Measurements from ENCODE around the gene LAMC3. TPM values are rescaled to one million over a fixed set of nuclear protein-coding genes. Genes with fewer than 3 reads are reported as not detected.
A peak's percentile ranks its signal among the peaks of the same experiment; 100 is the strongest.
"Not testable (repeated sequence)": the region's sequence is repeated elsewhere in the genome, so short reads cannot be mapped to it uniquely, and the experiment has no call there.

The LAMC3 gene
- total and polyA plus RNA-seq, 5 donors from 2014 or later, result 0.37 to 1.2 (median 0.66) TPM

DNA sequence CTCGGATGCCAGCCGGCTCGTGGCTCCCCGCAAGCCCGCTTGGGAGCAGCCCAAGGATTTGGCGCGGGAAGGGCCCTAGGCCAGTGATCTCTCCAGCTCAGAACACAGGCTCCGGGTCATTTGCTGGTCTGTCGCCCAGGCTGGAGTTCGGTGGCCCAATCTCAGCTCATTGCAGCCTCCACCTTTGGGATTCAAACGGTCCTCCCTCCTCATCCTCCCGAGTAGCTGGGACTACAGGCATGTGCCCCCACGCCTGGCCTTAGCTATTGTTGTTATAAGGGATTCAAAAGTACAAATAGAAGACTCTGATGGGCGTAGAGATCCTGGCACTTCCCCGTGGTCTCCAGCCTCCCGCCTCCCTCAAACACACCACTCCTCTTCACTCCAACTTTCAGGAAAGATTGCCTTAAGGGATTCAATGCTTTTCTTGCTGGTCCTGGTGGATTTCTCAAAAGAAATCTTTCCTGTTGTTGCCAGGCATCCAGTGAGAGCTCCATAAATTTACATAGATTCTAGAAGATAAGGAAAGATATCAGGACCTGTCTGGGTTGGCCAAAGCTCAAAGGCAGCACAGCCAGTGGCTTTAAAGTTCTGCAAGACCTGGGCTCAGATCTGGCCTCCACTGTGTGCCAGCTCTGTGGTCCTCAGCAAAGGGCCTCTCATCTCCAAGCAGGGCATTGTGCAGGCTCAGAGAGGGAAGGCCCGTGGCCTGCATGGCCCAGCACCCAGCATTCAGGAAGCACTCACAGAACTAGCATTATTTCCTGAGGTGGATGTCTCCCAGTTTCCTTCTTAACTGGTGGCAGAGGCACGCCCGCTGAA is 88.4 kb downstream of the LAMC3 start:
- H3K4me3 ChIP-seq (ENCODE audit: low read depth, low read length), result no peak overlapping the region

DNA sequence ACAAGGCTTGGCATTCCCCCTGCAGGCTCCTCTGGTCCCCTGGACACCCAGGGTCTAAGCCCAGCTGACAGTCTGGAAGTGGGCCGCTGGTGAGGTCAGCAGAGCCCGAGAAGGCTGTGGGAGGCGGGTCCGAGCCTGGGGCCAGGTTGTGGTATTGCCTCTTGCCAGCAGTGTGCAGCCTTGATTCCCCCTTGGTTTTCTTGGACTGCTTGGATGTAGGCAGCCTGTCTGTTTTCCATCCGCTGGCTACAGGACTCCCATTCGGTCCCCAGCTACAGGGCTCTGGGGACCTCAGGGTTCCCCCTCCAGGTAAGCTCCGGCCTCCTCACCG is 88.9 kb downstream of the LAMC3 start:
- no peak overlapping the region for H3K4me3 ChIP-seq (ENCODE audit: low read depth, low read length)
- Mint-ChIP-seq H3K4me1 (peaks cover 0 to 16% (median 6%) of the 10 kb centered on the region in 4 donors), H3K9me3 (no peaks in the 10 kb centered on the region), H3K36me3 (no peaks in the 10 kb centered on the region), H3K4me3 (no peak overlapping the region), H3K27ac (no peak overlapping the region), H3K27me3 (peaks cover 41% of the 10 kb centered on the region)
- no peaks in the 10 kb centered on the region for H3K36me3 ChIP-seq (ENCODE audit: control insufficient read depth, insufficient read depth, low read length)
- H3K4me1 ChIP-seq (ENCODE audit: control insufficient read depth, insufficient read depth, low read length, poor library complexity, severe bottlenecking), result peaks cover 5% of the 10 kb centered on the region
- H3K27me3 ChIP-seq (ENCODE audit: control insufficient read depth, insufficient read depth, low read length), result peaks cover 11% of the 10 kb centered on the region
- ATAC-seq (ENCODE audit: low read depth in 2 of 2), result no peak
- DNase-seq, result no peak
- H3K9me3 ChIP-seq (ENCODE audit: control insufficient read depth in 2 of 2, low read length in 2 of 2), result no peaks in the 10 kb centered on the region
- H3K27ac ChIP-seq (ENCODE audit: insufficient read depth, low read length, poor library complexity, severe bottlenecking), result no peak overlapping the region

More for the DNA sequence above, 88.4 kb downstream of the LAMC3 start:
- Histone ChIP-seq H3K36me3 (ENCODE audit: control insufficient read depth, insufficient read depth, low read length) (no peaks in the 10 kb centered on the region), H3K27me3 (ENCODE audit: control insufficient read depth, insufficient read depth, low read length) (peaks cover 11% of the 10 kb centered on the region), H3K9me3 (ENCODE audit: control insufficient read depth in 2 of 2, low read length in 2 of 2) (no peaks in the 10 kb centered on the region), H3K4me1 (ENCODE audit: control insufficient read depth, insufficient read depth, low read length, poor library complexity, severe bottlenecking) (peaks cover 5% of the 10 kb centered on the region), H3K27ac (ENCODE audit: insufficient read depth, low read length, poor library complexity, severe bottlenecking) (no peak overlapping the region)
- Mint-ChIP-seq H3K4me3 (peak overlapping the region in 2 of 4 donors; percentile 37 to 74), H3K4me1 (peaks cover 0 to 16% (median 6%) of the 10 kb centered on the region in 4 donors), H3K36me3 (no peaks in the 10 kb centered on the region), H3K9me3 (no peaks in the 10 kb centered on the region), H3K27ac (no peak overlapping the region), H3K27me3 (peaks cover 40% of the 10 kb centered on the region)
- no peak for DNase-seq
- ATAC-seq (ENCODE audit: low read depth in 2 of 2), result no peak

DNA sequence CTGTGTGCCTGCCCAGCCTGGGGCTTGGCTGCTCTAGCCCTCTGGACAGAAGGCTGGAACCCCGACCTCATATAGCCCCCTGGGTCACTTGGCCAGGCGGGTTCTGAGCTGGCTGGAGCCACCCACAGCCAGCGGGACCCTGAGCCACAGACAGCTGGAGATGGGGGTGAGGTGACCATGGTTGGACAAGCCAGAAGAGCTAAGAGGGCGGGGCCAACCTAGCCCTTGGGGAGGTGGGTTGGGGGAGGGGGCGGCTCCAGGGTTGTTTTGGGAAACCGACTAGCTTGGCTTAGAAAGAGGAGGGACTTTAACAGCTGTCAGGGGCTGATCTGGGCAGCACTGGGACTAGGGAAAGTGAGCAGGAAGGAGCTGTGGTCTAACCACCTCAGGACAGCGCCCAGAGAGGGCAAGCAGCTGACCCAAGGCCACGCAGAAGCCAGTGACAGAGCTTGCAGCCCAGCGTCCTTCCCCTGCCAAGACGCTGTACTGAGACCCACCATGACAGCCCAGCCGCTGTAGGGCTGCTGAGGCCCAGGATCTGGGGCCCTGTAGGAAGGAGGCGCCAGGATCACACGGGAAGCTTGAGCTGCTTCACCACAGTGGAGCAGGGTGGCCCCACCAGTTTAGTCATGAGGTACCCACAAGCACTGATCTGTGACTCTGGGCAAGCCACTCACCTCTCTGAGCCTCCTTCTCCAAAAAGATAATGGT is 89.6 kb downstream of the LAMC3 start:
- no peak for DNase-seq
- H3K36me3 ChIP-seq (ENCODE audit: control insufficient read depth, insufficient read depth, low read length), result no peaks in the 10 kb centered on the region
- no peaks in the 10 kb centered on the region for H3K9me3 Mint-ChIP-seq

DNA sequence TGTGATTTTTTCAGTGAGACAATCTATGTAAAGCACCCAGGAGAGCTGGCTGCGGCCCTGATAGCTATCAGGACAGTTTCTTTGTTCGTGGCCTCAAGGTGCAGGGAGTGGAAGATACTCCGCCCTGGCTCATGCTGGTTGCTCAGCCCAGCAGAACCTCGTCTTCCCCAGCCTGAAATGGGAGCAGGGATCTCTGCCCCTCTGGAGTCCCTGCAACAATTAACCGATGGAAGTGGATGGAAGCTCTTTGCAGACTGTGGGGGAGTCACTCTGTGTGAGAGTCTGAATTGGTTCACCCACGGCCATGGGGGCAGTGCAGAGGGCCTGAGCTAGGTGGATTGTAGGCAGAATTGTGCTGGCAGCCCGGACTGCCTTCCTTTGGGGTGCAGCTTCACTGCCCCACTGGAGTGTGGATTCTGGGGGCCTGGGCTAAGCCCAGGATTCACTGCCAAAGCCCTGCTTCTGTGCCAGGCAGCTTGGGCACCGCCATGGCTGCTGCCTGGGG is 90.2 kb downstream of the LAMC3 start:
- no peak overlapping the region for H3K4me3 ChIP-seq (ENCODE audit: low read depth, low read length)
- peak overlapping the region in 1 of 4 donors; percentile 58 for H3K4me3 Mint-ChIP-seq
- H3K4me1 Mint-ChIP-seq, result peaks cover 0 to 16% (median 6%) of the 10 kb centered on the region in 4 donors
- ATAC-seq (ENCODE audit: low read depth in 2 of 2) (no peak), DNase-seq (no peak)
- H3K9me3 Mint-ChIP-seq, result no peaks in the 10 kb centered on the region
- H3K27me3 ChIP-seq (ENCODE audit: control insufficient read depth, insufficient read depth, low read length), result peaks cover 11% of the 10 kb centered on the region
- no peak overlapping the region for H3K27ac Mint-ChIP-seq
- no peaks in the 10 kb centered on the region for H3K9me3 ChIP-seq (ENCODE audit: control insufficient read depth in 2 of 2, low read length in 2 of 2)
- H3K27ac ChIP-seq (ENCODE audit: insufficient read depth, low read length, poor library complexity, severe bottlenecking), result no peak overlapping the region
- peaks cover 5% of the 10 kb centered on the region for H3K4me1 ChIP-seq (ENCODE audit: control insufficient read depth, insufficient read depth, low read length, poor library complexity, severe bottlenecking)
- H3K36me3 Mint-ChIP-seq, result no peaks in the 10 kb centered on the region
- H3K36me3 ChIP-seq (ENCODE audit: control insufficient read depth, insufficient read depth, low read length), result no peaks in the 10 kb centered on the region
- H3K27me3 Mint-ChIP-seq, result peaks cover 39% of the 10 kb centered on the region

More for the DNA sequence above, 89.6 kb downstream of the LAMC3 start:
- no peak overlapping the region for H3K27ac ChIP-seq (ENCODE audit: insufficient read depth, low read length, poor library complexity, severe bottlenecking)
- Mint-ChIP-seq H3K4me3 (peak overlapping the region in 1 of 4 donors; percentile 28), H3K4me1 (peaks cover 0 to 16% (median 6%) of the 10 kb centered on the region in 4 donors), H3K27me3 (peaks cover 45% of the 10 kb centered on the region), H3K36me3 (no peaks in the 10 kb centered on the region), H3K27ac (no peak overlapping the region)
- H3K4me1 ChIP-seq (ENCODE audit: control insufficient read depth, insufficient read depth, low read length, poor library complexity, severe bottlenecking), result peaks cover 5% of the 10 kb centered on the region
- H3K27me3 ChIP-seq (ENCODE audit: control insufficient read depth, insufficient read depth, low read length), result peaks cover 11% of the 10 kb centered on the region
- no peaks in the 10 kb centered on the region for H3K9me3 ChIP-seq (ENCODE audit: control insufficient read depth in 2 of 2, low read length in 2 of 2)
- no peak for ATAC-seq (ENCODE audit: low read depth in 2 of 2)
- no peak overlapping the region for H3K4me3 ChIP-seq (ENCODE audit: low read depth, low read length)

DNA sequence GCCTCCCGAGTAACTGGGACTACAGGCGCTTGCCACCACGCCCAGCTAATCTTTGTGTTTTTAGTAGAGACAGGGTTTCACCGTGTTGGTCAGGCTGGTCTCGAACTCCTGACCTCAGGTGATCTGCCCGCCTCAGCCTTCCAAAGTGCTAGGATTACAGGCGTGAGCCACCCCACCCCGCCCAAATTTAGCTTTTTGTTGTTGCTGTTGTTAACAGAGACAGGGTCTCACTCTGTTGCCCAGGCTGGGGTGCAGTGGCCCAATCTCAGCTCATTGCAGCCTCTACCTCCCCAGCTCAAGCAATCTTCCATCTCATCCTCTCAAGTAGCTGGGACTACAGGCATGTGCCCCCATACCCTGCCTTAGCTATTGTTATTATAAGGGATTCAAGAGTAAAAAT is 90.9 kb downstream of the LAMC3 start:
- H3K36me3 ChIP-seq (ENCODE audit: control insufficient read depth, insufficient read depth, low read length); H3K9me3 ChIP-seq (ENCODE audit: control insufficient read depth in 2 of 2, low read length in 2 of 2); H3K27me3 ChIP-seq (ENCODE audit: control insufficient read depth, insufficient read depth, low read length); H3K27ac ChIP-seq (ENCODE audit: insufficient read depth, low read length, poor library complexity, severe bottlenecking); H3K36me3 Mint-ChIP-seq; H3K4me1 ChIP-seq (ENCODE audit: control insufficient read depth, insufficient read depth, low read length, poor library complexity, severe bottlenecking); DNase-seq; H3K4me3 ChIP-seq (ENCODE audit: low read depth, low read length); H3K27ac Mint-ChIP-seq; H3K9me3 Mint-ChIP-seq; ATAC-seq (ENCODE audit: low read depth in 2 of 2): not testable (repeated sequence)
- Mint-ChIP-seq H3K27me3 (peaks cover 32% of the 10 kb centered on the region), H3K4me1 (peaks cover 0 to 15% (median 6%) of the 10 kb centered on the region in 4 donors), H3K4me3 (peak overlapping the region in 1 of 4 donors; percentile 4)

DNA sequence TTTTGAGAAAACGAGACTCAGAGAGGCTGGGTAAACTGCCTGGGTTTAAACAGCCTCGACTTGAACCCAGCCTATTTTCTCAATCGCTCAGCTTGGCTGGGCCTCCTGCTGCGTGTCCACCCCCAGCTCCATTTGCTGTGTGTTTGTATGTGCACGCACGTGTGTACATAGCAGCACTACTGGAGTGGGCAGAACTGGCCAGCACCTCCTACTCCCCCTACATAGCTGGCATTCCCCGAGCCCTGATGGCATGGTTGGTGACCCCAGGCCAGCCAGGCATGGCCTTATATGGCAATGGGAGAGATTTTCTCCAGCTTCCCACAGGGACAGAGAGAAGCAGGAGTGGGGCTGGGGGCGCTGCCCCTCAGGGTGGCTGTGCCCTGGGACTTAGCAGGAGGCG is 91.5 kb downstream of the LAMC3 start:
- ATAC-seq (ENCODE audit: low read depth in 2 of 2), result no peak
- Mint-ChIP-seq H3K36me3 (no peaks in the 10 kb centered on the region), H3K4me3 (no peak overlapping the region), H3K27me3 (peaks cover 28% of the 10 kb centered on the region), H3K27ac (no peak overlapping the region), H3K4me1 (peaks cover 0 to 13% (median 6%) of the 10 kb centered on the region in 4 donors), H3K9me3 (no peaks in the 10 kb centered on the region)
- DNase-seq, result no peak
- no peaks in the 10 kb centered on the region for H3K36me3 ChIP-seq (ENCODE audit: control insufficient read depth, insufficient read depth, low read length)
- no peak overlapping the region for H3K4me3 ChIP-seq (ENCODE audit: low read depth, low read length)
- peaks cover 5% of the 10 kb centered on the region for H3K4me1 ChIP-seq (ENCODE audit: control insufficient read depth, insufficient read depth, low read length, poor library complexity, severe bottlenecking)
- H3K27me3 ChIP-seq (ENCODE audit: control insufficient read depth, insufficient read depth, low read length), result peaks cover 3% of the 10 kb centered on the region
- H3K9me3 ChIP-seq (ENCODE audit: control insufficient read depth in 2 of 2, low read length in 2 of 2), result no peaks in the 10 kb centered on the region
- H3K27ac ChIP-seq (ENCODE audit: insufficient read depth, low read length, poor library complexity, severe bottlenecking), result no peak overlapping the region

DNA sequence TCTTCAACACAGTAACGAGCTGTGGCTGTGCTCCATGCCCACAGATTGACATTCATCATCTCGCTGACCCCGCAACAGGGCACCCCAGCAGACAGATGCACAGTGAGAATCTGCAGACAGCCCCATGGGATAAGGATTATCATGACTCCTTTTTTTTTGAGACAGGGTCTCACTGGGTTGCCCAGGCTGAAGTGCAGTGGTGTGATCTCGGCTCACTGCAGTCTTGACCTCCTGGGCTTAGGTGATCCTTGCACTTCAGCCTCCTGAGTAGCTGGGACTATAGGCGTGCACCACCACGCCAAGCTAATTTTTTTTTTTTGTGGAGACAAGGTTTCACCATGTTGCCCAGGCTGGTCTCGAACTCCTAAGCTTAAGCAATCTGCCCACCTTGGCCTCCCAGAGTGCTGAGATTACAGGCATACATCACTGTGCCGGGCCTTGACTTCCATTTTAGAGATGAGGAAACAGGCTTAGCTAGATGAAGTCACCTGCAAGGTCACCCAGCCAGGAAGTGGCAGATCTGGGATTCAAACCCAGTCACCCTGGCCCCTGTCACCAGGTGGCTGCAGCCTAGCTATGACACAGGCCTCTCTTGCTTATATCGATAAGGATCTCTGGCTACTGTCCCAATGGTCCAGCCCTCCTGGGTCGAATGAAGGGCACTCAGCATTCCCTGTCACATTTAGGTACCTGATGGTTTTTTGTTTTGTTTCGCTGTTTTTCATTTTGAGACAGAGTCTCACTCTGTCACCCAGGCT is 92.4 kb downstream of the LAMC3 start:
- no peak for ATAC-seq (ENCODE audit: low read depth in 2 of 2)
- no peak overlapping the region for H3K27ac Mint-ChIP-seq
- H3K9me3 Mint-ChIP-seq, result no peaks in the 10 kb centered on the region
- no peak for DNase-seq
- no peak overlapping the region for H3K4me3 ChIP-seq (ENCODE audit: low read depth, low read length)
- H3K27me3 Mint-ChIP-seq, result peaks cover 21% of the 10 kb centered on the region
- H3K36me3 Mint-ChIP-seq, result no peaks in the 10 kb centered on the region
- H3K4me1 ChIP-seq (ENCODE audit: control insufficient read depth, insufficient read depth, low read length, poor library complexity, severe bottlenecking), result no peaks in the 10 kb centered on the region
- H3K27ac ChIP-seq (ENCODE audit: insufficient read depth, low read length, poor library complexity, severe bottlenecking), result no peak overlapping the region
- H3K36me3 ChIP-seq (ENCODE audit: control insufficient read depth, insufficient read depth, low read length), result no peaks in the 10 kb centered on the region
- peaks cover 0 to 9% (median 3%) of the 10 kb centered on the region in 4 donors for H3K4me1 Mint-ChIP-seq
- H3K4me3 Mint-ChIP-seq, result no peak overlapping the region
- H3K9me3 ChIP-seq (ENCODE audit: control insufficient read depth in 2 of 2, low read length in 2 of 2), result no peaks in the 10 kb centered on the region
- no peaks in the 10 kb centered on the region for H3K27me3 ChIP-seq (ENCODE audit: control insufficient read depth, insufficient read depth, low read length)

All from CD4-positive, CD25-positive, alpha-beta regulatory T cell (primary cell).